ENCODE results near the gene CSNK1G2.
A peak's percentile ranks its signal among the peaks of the same experiment; 100 is the strongest.

CSNK1G2 gene

GRCh38 chr19:1991018-1991913, 50.3 kb downstream of the CSNK1G2 start:
- DNase-seq: no peak

GRCh38 chr19:1992759-1993260, 51.8 kb downstream of the CSNK1G2 start:
- no peak for DNase-seq

GRCh38 chr19:1997353-1998233, 56.6 kb downstream of the CSNK1G2 start:
- no peak for DNase-seq

GRCh38 chr19:1998712-1999708, 58.0 kb downstream of the CSNK1G2 start:
- DNase-seq: no peak

- no peak for DNase-seq
Observed at GRCh38 chr19:1999856-2000515, 59.0 kb downstream of the CSNK1G2 start.

GRCh38 chr19:2003874-2004273, 62.9 kb downstream of the CSNK1G2 start:
- DNase-seq: no peak

GRCh38 chr19:2010135-2010668, 69.2 kb downstream of the CSNK1G2 start:
- DNase-seq: no peak

- DNase-seq: no peak
Observed at GRCh38 chr19:2011169-2011568, 70.2 kb downstream of the CSNK1G2 start.

- no peak for DNase-seq
Observed at GRCh38 chr19:2012941-2013682, 72.1 kb downstream of the CSNK1G2 start.

- no peak for DNase-seq
Observed at GRCh38 chr19:2013683-2013961, 72.7 kb downstream of the CSNK1G2 start.

- no peak for DNase-seq
Observed at GRCh38 chr19:2014131-2014571, 73.2 kb downstream of the CSNK1G2 start.

GRCh38 chr19:2014731-2015607, 74.0 kb downstream of the CSNK1G2 start:
- no peak for DNase-seq

- peak; percentile 73 for DNase-seq
Observed at GRCh38 chr19:2015608-2015950, 74.6 kb downstream of the CSNK1G2 start, which contains the start of gene BTBD2. TSS of gene BTBD2 (minus strand) at chr19:2015714. CDS start at chr19:2015703, 11 bp downstream.

- DNase-seq: peak; percentile 84
Observed at GRCh38 chr19:2016041-2016807, 75.3 kb downstream of the CSNK1G2 start.

- DNase-seq: no peak
Observed at GRCh38 chr19:2018752-2019151, 77.8 kb downstream of the CSNK1G2 start.

- DNase-seq: no peak
Observed at GRCh38 chr19:2021453-2022140, 80.6 kb downstream of the CSNK1G2 start.

- DNase-seq: no peak
Observed at GRCh38 chr19:2022289-2022688, 81.3 kb downstream of the CSNK1G2 start.

- DNase-seq: no peak
Observed at GRCh38 chr19:2026770-2027169, 85.8 kb downstream of the CSNK1G2 start.
